Subcutaneous adipose tissue (tissue), 4 donors: ENCODE measurements around the gene PLAC8L1. TPM values are rescaled to one million over a fixed set of nuclear protein-coding genes. Genes with fewer than 3 reads are reported as not detected.

Experiments
- CTCF ChIP-seq: fragments of 450-650 bp; IDR thresholded peaks from one replicate; pipeline ENCODE4 v1.5.1; 2016; ENCODE audit warnings: low read depth, mild to moderate bottlenecking, control low read depth, antibody characterized with exemption, moderate library complexity
- small RNA-seq: library from RNA; depleted of rRNA; stranded (forward); fragments of <200 nt; gene quantifications from one replicate; pipeline ENCODE3, GENCODE V24; 2016
- total RNA-seq, 4 donors: library from RNA; depleted of rRNA; stranded (reverse); fragments of >200 nt; gene quantifications; one replicate each; pipeline ENCODE4 v1.1.0, GENCODE V29; 2016

The PLAC8L1 gene
- total RNA-seq, 4 donors from 2014 or later, result not detected

GRCh38 chr5:146042628-146043279, 62.6 kb downstream of the PLAC8L1 start:
- TF ChIP-seq CTCF, result no peak

GRCh38 chr5:146041180-146041789, 64.1 kb downstream of the PLAC8L1 start:
- TF ChIP-seq CTCF, result no peak

- no peak for TF ChIP-seq CTCF
Measured at GRCh38 chr5:146040527-146040926, 64.8 kb downstream of the PLAC8L1 start.

GRCh38 chr5:146039420-146039819, 66.0 kb downstream of the PLAC8L1 start:
- no peak for TF ChIP-seq CTCF

- no peak for TF ChIP-seq CTCF
Measured at GRCh38 chr5:146034605-146035004, 70.8 kb downstream of the PLAC8L1 start.

Small RNAs within 50 kb of the gene (small RNA-seq; reads per million reads assigned to genes)
- not detected for gene AC091959.1

Other genes starting within 250 kb of the PLAC8L1 start
- gene GRXCR2, start 232.6 kb downstream of the PLAC8L1 start, total RNA-seq, result not detected
- gene SH3RF2, start 169.0 kb downstream of the PLAC8L1 start, total RNA-seq, result 1 to 10 TPM in 3 of 4 donors, under 1 TPM in 1; 0.33 to 5.3 (median 3.0) TPM
- gene LARS1, start 77.1 kb upstream of the PLAC8L1 start, total RNA-seq, result 10 to 100 TPM; 58.6 to 98.8 (median 63.4) TPM
- gene RBM27, start 98.0 kb upstream of the PLAC8L1 start, total RNA-seq, result 10 to 100 TPM; 16.0 to 29.1 (median 20.4) TPM
- gene POU4F3, start 233.3 kb upstream of the PLAC8L1 start, total RNA-seq, result under 1 TPM in 1 of 4 donors, not detected in 3; 0.44 TPM